IPS-18a (cell line): ENCODE results near the gene TRPC4AP.

Experiments used
- H3K27ac ChIP-seq: one replicate; pipeline ENCODE4 v1.5.1; 2013; ENCODE audit warnings: low read length
- H3K27me3 ChIP-seq: one replicate; pipeline ENCODE4 v1.6.1; 2013; ENCODE audit warnings: mild to moderate bottlenecking, low read length; ENCODE audit not compliant: control insufficient read depth, insufficient read depth
- H3K36me3 ChIP-seq: one replicate; pipeline ENCODE4 v1.6.1; 2013; ENCODE audit warnings: low read depth, low read length; ENCODE audit not compliant: control insufficient read depth
- H3K4me1 ChIP-seq: one replicate; pipeline ENCODE4 v1.6.1; 2013; ENCODE audit warnings: low read depth, low read length; ENCODE audit not compliant: control insufficient read depth
- H3K4me3 ChIP-seq: one replicate; pipeline ENCODE4 v1.5.1; 2013; ENCODE audit warnings: low read length
- H3K9ac ChIP-seq: one replicate; pipeline ENCODE4 v1.6.1; 2013; ENCODE audit warnings: mild to moderate bottlenecking, low read length, moderate library complexity
- H3K9me3 ChIP-seq: one replicate; pipeline ENCODE4 v1.6.1; 2013; ENCODE audit warnings: low read depth, low read length; ENCODE audit not compliant: control insufficient read depth

The TRPC4AP gene

GRCh38 chr20:35003211-35004031 lies 89.2 kb downstream of the TRPC4AP start:
- no peak overlapping the region for H3K27ac ChIP-seq
- no peaks in the 10 kb centered on the region for H3K27me3 ChIP-seq
- no peak overlapping the region for H3K4me3 ChIP-seq
- no peak overlapping the region for H3K9ac ChIP-seq
- no peaks in the 10 kb centered on the region for H3K9me3 ChIP-seq
- peaks cover 63% of the 10 kb centered on the region for H3K36me3 ChIP-seq
- H3K4me1 ChIP-seq = no peaks in the 10 kb centered on the region

GRCh38 chr20:35002426-35003210 lies 90.0 kb downstream of the TRPC4AP start:
- Histone ChIP-seq H3K36me3 (peaks cover 55% of the 10 kb centered on the region), H3K4me1 (no peaks in the 10 kb centered on the region), H3K4me3 (no peak overlapping the region), H3K9me3 (no peaks in the 10 kb centered on the region), H3K27me3 (no peaks in the 10 kb centered on the region), H3K9ac (no peak overlapping the region), H3K27ac (no peak overlapping the region)

DNA sequence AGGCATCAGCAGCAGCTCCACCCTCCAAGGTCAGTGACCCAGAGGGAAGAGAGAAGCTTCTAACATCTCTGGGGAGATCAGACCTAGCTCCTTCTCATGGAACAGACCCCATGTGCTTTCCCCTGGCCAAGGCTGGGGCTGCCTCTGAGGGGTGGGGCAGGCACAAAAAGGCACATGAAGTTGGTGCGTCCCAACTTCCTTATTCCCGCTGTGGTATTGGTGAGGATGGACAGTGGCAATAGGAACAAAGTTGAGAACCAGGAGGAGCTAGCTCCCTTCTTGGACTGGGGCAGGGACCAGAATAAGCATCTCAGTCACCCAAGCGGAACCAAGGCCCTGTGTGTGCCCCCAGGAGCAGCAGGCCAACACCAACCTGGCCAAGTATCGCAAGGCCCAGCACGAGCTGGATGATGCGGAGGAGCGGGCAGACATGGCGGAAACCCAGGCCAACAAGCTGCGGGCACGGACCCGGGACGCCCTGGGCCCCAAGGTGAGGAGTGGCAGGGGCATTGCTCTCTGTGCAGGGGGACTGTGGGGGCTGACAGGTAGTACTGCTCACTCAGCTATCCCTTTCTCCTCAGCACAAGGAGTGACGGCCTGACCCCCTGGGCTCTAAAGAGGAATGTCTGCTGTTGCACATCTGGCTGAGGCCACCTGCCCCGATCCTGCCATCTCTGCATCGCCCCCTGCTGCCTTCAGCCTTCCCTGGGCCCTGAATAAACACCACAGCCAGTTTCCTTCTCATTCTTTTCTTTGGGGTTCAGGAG lies 90.8 kb downstream of the TRPC4AP start:
- H3K9me3 ChIP-seq = no peaks in the 10 kb centered on the region
- no peaks in the 10 kb centered on the region for H3K27me3 ChIP-seq
- no peaks in the 10 kb centered on the region for H3K4me1 ChIP-seq
- peaks cover 46% of the 10 kb centered on the region for H3K36me3 ChIP-seq
- H3K9ac ChIP-seq = no peak overlapping the region
- H3K4me3 ChIP-seq = no peak overlapping the region
- H3K27ac ChIP-seq = no peak overlapping the region

- Histone ChIP-seq H3K27me3 (no peaks in the 10 kb centered on the region), H3K27ac (no peak overlapping the region), H3K9me3 (no peaks in the 10 kb centered on the region), H3K4me1 (no peaks in the 10 kb centered on the region), H3K4me3 (no peak overlapping the region), H3K9ac (no peak overlapping the region), H3K36me3 (peaks cover 39% of the 10 kb centered on the region)
These were observed 91.5 kb downstream of the TRPC4AP start for GRCh38 chr20:35000922-35001595.

GRCh38 chr20:35000311-35000921 lies 92.2 kb downstream of the TRPC4AP start:
- Histone ChIP-seq H3K36me3 (peaks cover 33% of the 10 kb centered on the region), H3K9ac (no peak overlapping the region), H3K4me1 (no peaks in the 10 kb centered on the region), H3K9me3 (no peaks in the 10 kb centered on the region), H3K4me3 (no peak overlapping the region), H3K27ac (no peak overlapping the region), H3K27me3 (no peaks in the 10 kb centered on the region)

DNA sequence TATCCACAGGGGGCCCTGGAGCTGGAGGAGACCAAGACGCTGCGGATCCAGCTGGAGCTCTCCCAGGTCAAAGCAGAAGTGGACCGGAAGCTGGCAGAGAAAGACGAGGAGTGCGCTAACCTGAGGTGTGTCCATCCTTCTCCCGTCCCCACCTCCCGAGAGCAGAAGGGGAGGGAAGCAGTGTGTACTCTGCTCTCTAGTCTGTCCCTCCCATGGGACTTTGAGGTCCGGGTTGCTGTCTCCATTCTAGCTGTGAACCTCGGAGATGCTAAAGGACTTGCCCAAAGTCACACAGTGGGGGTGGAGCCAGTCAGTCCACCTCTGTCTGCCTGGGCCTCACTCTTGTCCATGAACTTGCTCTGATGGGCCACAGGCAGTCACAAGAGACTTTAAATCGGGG lies 92.8 kb downstream of the TRPC4AP start:
- H3K9ac ChIP-seq = no peak overlapping the region
- H3K4me1 ChIP-seq = no peaks in the 10 kb centered on the region
- no peaks in the 10 kb centered on the region for H3K27me3 ChIP-seq
- no peak overlapping the region for H3K27ac ChIP-seq
- H3K9me3 ChIP-seq = no peaks in the 10 kb centered on the region
- peaks cover 27% of the 10 kb centered on the region for H3K36me3 ChIP-seq
- no peak overlapping the region for H3K4me3 ChIP-seq

- Histone ChIP-seq H3K36me3 (peaks cover 24% of the 10 kb centered on the region), H3K9me3 (no peaks in the 10 kb centered on the region), H3K4me3 (no peak overlapping the region), H3K4me1 (no peaks in the 10 kb centered on the region), H3K9ac (no peak overlapping the region), H3K27ac (no peak overlapping the region), H3K27me3 (no peaks in the 10 kb centered on the region)
These were observed 93.6 kb downstream of the TRPC4AP start for GRCh38 chr20:34999021-34999451.

GRCh38 chr20:34998331-34998950 lies 94.2 kb downstream of the TRPC4AP start:
- Histone ChIP-seq H3K27ac (no peak overlapping the region), H3K4me1 (no peaks in the 10 kb centered on the region), H3K27me3 (no peaks in the 10 kb centered on the region), H3K9me3 (no peaks in the 10 kb centered on the region), H3K9ac (no peak overlapping the region), H3K36me3 (peaks cover 19% of the 10 kb centered on the region), H3K4me3 (no peak overlapping the region)

DNA sequence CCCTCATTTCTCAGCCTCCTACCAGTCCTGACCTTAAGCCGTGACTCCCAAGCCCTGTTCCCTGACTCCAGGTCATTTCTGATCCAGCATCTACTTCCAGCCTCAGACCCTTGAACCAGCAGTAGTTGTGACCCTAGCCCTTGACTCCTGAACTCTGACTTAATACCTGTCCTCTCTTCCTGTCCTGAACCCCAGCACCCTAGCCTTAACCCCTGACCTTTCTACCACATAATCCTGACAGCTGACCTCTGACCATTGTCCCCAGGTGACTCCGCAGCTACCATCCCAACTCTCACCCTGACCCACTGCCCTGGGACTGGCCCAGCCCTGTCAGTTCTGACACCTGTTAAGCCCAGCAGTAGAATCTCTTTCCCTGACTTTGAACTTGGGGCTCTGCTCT lies 94.8 kb downstream of the TRPC4AP start:
- Histone ChIP-seq H3K9ac (no peak overlapping the region), H3K36me3 (peaks cover 13% of the 10 kb centered on the region), H3K4me1 (no peaks in the 10 kb centered on the region), H3K4me3 (no peak overlapping the region), H3K27me3 (no peaks in the 10 kb centered on the region), H3K27ac (no peak overlapping the region), H3K9me3 (no peaks in the 10 kb centered on the region)

GRCh38 chr20:34997131-34997561 lies 95.5 kb downstream of the TRPC4AP start:
- Histone ChIP-seq H3K9ac (no peak overlapping the region), H3K4me3 (no peak overlapping the region), H3K36me3 (peaks cover 10% of the 10 kb centered on the region), H3K4me1 (no peaks in the 10 kb centered on the region), H3K9me3 (no peaks in the 10 kb centered on the region), H3K27me3 (no peaks in the 10 kb centered on the region), H3K27ac (no peak overlapping the region)
